Activated naive CD4-positive, alpha-beta T cell treated with Interleukin-2 at 50 U/mL for 16 hours (primary cell): ENCODE data around the gene CATSPER3.

Source experiments
- DNase-seq: peaks from one replicate; pipeline ENCODE4 v3.0.0-alpha.2; 2020

CATSPER3 gene

DNA sequence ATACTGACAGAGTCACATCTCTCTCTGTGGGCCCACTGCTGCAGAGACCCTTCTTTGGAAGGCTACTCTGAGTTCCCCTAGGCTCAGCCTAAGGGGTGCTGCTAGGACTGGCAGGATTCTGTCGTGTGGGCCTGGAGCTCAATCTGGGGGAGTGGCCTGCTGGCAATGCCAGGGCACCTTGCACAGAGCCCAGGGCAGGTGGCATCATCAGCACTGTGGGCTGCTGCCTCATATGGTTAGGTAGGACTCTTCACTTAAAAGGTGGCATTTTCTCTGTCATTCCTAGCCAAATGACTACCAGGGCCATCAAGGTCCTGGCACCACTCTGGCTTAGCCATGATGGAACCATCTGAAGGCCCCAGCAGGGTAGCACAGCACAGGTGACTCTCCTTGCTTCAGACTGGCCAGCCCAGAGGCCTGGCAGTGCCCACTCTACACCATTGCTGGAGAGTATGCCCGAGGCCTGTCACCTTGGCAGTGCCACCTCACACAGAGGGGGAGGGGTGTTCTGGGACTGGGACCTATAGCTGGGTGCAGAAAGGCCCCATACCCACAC is 44.4 kb downstream of the CATSPER3 start:
- DNase-seq, result no peak

DNA sequence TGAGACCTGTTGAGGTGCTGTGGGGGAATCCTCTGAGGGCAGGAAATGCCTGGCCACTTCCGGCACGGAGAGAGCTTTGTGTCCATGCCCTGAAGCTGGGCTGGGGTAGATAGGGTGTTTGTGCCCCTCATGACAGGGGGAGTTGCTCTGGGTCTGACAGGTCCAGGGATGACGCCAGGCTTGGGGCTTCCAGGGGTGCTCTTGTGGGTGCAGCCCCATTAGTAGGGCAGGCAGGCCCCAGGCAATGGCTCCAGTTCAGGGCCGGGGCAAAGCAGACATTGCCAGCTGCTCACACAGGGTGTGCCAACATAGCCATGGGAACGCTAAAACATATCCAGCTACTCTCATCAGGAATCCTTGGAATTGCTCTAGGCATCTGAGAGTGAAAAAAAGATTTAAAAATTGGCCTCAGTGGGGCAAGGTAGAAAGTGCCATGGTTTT is 45.3 kb downstream of the CATSPER3 start:
- no peak for DNase-seq

GRCh38 chr5:135013445-135013844 is 45.7 kb downstream of the CATSPER3 start:
- no peak for DNase-seq

- DNase-seq, result no peak
Measured at GRCh38 chr5:135013947-135014570, 46.4 kb downstream of the CATSPER3 start.

GRCh38 chr5:135015942-135016341 is 48.2 kb downstream of the CATSPER3 start:
- DNase-seq, result no peak

DNA sequence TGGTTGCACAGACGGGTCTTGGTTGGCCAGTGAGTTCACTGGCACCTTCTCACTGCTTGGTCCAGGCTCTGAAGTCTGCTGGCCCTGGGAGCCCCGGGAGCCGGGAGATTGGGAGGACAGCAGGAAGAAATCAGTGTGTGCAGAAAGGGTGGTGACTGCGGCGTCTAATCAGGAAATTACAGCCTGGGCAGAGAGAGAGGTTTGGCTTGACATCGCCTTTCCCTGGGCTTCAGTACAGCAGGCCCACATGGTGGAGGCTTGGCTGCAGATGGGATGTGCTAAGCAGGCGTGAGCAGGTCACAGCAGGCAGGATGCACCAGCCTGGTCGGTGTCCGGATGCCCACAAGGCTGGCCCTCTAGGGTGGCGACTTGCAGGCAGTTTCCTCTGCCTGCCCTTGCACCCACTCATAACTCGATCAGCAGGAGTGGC is 49.2 kb downstream of the CATSPER3 start:
- DNase-seq, result no peak

- no peak for DNase-seq
Measured at GRCh38 chr5:135018457-135018856, 50.8 kb downstream of the CATSPER3 start.

- DNase-seq, result no peak
Measured at GRCh38 chr5:135019314-135019713, 51.6 kb downstream of the CATSPER3 start.

DNA sequence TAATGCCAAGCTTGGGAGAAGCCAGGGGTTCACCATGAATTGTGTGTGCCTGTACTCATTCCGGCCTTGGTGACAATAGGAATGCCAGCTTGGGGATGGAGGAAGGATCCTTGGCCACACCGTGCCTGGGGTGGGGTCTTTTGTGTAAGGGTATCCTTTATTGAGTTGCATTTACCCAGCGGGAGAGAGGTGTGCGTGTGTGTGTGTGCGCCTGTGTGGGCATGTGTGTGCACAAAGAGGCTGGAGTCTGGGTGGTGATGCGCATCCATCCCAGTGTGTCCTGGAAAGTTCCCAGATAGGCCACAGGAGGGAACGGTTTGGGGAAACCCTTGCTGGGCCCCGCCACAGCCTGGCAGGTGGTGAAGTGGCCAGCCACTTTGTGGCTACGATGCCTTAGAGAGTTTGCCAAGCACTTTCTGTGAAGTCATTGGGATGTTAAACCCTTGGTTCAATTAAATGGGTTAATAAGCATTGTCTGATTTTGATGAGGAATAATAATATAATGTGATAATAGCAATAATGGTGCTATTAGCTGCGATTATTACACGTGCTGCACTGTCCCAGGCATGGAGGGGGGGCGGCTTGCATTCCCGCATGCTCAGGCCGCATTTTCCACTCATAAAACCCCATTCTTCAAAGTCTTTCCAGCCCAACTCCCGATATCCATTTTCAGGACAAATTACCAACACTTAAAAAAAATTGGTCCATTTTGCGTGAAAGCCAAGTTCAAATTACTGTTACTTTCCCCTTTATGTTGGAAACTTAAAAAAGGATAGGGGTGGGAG is 52.6 kb downstream of the CATSPER3 start:
- DNase-seq, result no peak

- DNase-seq, result no peak
Measured at GRCh38 chr5:135024956-135025729, 57.4 kb downstream of the CATSPER3 start.

- no peak for DNase-seq
Measured at GRCh38 chr5:135025730-135026644, 58.3 kb downstream of the CATSPER3 start.

- DNase-seq, result no peak
Measured at GRCh38 chr5:135026645-135027265, 59.0 kb downstream of the CATSPER3 start.

DNA sequence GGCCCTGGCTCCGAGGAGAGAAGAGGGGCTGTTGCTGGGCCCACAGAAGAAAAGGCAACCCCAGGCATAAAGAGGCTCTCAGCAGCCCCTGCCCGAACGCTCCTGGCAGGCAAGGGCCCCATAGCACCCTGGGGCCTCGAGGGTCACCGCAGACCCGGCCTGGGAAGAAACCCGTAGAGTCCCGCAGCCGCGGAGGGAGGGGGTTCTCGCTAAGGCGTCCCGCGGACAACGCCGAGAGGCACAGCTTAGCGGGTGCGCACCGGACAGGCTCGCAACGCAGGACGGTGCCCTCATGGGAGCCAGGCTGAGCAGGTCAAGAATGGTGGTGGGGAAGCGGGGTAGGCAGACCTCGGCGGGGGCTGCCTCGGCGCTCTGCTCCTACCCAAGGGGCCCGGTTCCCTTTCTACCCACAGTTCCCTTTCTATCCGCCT is 59.6 kb downstream of the CATSPER3 start:
- no peak for DNase-seq

- DNase-seq, result no peak
Measured at GRCh38 chr5:135027697-135028615, 60.2 kb downstream of the CATSPER3 start.

GRCh38 chr5:135028791-135029476 is 61.2 kb downstream of the CATSPER3 start:
- DNase-seq, result no peak

GRCh38 chr5:135029477-135030122 is 61.9 kb downstream of the CATSPER3 start:
- DNase-seq, result no peak

DNA sequence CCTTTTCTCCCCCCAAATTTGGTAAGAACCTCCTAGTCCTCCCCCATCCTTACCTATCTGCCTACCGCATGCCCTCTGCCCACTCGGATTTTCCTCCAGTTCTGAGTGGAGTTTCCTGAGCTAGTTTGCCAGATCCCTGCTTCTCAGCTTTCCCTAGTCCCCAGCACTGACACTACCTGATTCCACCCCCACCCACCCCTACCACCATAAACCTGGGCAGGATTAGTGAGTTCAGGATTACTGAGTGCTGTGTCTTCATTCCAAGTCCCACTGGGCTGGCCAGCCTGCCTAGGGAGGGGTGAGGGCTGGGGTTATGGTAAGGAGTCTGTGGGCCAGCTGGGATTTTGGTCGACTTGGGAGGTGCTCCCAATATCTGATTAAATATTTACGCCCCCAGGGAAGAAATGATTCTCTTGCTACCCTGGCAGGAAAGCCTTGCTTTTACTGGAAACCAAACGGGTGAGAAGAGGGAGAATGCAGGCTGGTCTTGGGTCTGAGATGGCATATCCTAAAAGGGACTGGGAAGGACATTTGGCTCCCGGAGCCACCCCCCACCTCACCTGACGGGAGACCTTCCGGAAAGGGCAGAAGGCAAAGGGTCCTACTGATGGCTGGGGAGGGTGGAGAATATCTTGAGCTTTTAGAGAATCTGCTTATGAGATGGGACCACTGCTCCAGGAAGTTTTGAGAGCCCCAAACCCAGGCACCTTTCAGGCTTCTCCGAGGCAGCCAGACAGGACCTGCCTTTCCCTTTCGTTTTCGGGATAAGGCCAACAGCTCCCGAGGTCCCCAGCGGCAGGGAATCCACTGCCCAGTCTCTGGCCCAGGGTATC is 62.6 kb downstream of the CATSPER3 start:
- DNase-seq, result no peak
